Measurements from ENCODE around the gene OOSP3.
"Not testable (repeated sequence)": the region's sequence is repeated elsewhere in the genome, so short reads cannot be mapped to it uniquely, and the experiment has no call there.

Gene OOSP3

GRCh38 chr11:59872076-59872475, 6.5 kb upstream of the OOSP3 start:
- in situ Hi-C loops (cut with MboI; ENCODE audit: low sequenced_read_pairs) = no loop called here

GRCh38 chr11:59875856-59876519, 2.6 kb upstream of the OOSP3 start:
- in situ Hi-C loops (cut with MboI; ENCODE audit: low sequenced_read_pairs) = no loop called here

DNA sequence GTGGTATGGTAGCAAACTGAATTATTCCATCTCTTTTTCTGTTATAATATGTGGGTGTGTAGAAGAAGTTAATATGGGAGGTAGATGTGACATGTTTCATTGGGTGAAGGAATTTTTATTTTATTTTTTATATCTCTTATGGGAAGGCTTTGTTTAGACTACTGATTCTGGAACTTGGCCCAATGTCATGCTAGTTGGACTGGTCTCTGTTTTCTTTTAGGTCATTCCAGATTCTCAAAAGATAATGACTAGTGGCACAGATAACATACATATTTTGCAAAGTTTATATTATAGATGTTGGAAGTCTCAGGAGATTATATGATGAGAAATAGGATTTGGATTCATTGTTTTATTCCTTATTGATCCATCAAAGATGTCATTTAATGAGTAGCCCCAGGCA, 1.3 kb upstream of the OOSP3 start:
- in situ Hi-C loops (cut with MboI; ENCODE audit: low sequenced_read_pairs) = no loop called here

DNA sequence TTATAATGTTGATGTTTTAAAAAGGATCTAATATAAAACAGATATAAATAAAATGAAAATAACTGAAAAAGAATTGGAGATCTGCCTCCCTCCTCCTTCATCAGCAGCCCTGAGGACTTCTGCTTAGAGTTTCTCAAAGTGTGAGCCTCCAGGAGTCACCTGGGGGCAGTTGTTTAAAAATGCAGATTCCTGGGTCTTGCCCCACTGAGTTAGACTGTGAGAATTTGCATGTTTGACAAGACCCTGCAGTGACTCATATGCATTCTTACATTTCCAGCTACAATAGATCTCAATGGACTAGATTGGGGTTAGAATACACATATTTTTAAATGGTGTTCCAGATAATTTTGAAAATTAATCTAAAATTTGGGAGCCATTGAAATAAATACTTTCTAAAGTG, 798 bp upstream of the OOSP3 start:
- in situ Hi-C loops (cut with MboI; ENCODE audit: low sequenced_read_pairs) = no loop called here

GRCh38 chr11:59879567-59879966, 985 bp downstream of the OOSP3 start:
- in situ Hi-C loops (cut with MboI; ENCODE audit: low sequenced_read_pairs) = no loop called here

- in situ Hi-C loops (cut with MboI; ENCODE audit: low sequenced_read_pairs) = no loop called here
Observed at GRCh38 chr11:59883597-59883996, 5.0 kb downstream of the OOSP3 start.

DNA sequence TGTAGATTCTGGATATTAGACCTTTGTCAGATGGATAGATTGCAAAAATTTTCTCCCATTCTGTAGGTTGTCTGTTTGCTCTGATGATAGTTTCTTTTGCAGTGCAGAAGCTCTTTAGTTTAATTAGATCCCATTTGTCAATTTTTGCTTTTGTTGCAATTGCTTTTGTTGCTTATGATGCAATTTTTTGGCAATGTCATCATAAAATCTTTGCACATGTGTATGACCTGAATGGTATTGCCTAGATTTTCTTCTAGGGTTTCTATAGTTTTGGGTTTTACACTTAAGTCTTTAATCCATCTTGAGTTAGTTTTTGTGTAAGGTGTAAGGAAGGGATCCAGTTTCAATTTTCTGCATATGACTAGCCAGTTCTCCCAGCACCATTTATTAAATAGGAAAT, 8.6 kb downstream of the OOSP3 start:
- in situ Hi-C loops (cut with MboI; ENCODE audit: low sequenced_read_pairs) = not testable (repeated sequence)

- in situ Hi-C loops (cut with MboI; ENCODE audit: low sequenced_read_pairs) = no loop called here
Observed at GRCh38 chr11:59891781-59892181, 13.2 kb downstream of the OOSP3 start.

GRCh38 chr11:59894616-59895015, 16.0 kb downstream of the OOSP3 start:
- in situ Hi-C loops (cut with MboI; ENCODE audit: low sequenced_read_pairs) = no loop called here

GRCh38 chr11:59898046-59898445, 19.5 kb downstream of the OOSP3 start:
- in situ Hi-C loops (cut with MboI; ENCODE audit: low sequenced_read_pairs) = no loop called here

- in situ Hi-C loops (cut with MboI; ENCODE audit: low sequenced_read_pairs) = no loop called here
Observed at GRCh38 chr11:59898650-59899049, 20.1 kb downstream of the OOSP3 start.

GRCh38 chr11:59899532-59899931, 20.9 kb downstream of the OOSP3 start:
- in situ Hi-C loops (cut with MboI; ENCODE audit: low sequenced_read_pairs) = no loop called here

GRCh38 chr11:59900366-59901126, 22.0 kb downstream of the OOSP3 start:
- in situ Hi-C loops (cut with MboI; ENCODE audit: low sequenced_read_pairs) = no loop called here

GRCh38 chr11:59901306-59901705, 22.7 kb downstream of the OOSP3 start:
- in situ Hi-C loops (cut with MboI; ENCODE audit: low sequenced_read_pairs) = no loop called here

DNA sequence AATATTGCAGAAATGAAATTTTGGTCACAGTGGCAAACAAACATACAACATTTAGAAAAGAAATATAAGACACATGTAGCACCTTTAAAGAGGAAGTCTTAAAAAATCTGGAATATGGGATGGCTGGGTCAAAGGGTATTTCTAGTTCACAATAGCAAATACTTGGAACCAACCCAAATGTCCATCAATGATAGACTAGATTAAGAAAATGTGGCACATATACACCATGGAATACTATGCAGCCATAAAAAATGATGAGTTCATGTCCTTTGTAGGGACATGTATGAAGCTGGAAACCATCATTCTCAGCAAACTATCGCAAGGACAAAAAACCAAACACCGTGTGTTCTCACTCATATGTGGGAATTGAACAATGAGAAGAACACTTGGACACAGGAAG, 25.0 kb downstream of the OOSP3 start:
- in situ Hi-C loops (cut with MboI; ENCODE audit: low sequenced_read_pairs) = not testable (repeated sequence)

GRCh38 chr11:59918480-59918879, 39.9 kb downstream of the OOSP3 start:
- in situ Hi-C loops (cut with MboI; ENCODE audit: low sequenced_read_pairs) = no loop called here

DNA sequence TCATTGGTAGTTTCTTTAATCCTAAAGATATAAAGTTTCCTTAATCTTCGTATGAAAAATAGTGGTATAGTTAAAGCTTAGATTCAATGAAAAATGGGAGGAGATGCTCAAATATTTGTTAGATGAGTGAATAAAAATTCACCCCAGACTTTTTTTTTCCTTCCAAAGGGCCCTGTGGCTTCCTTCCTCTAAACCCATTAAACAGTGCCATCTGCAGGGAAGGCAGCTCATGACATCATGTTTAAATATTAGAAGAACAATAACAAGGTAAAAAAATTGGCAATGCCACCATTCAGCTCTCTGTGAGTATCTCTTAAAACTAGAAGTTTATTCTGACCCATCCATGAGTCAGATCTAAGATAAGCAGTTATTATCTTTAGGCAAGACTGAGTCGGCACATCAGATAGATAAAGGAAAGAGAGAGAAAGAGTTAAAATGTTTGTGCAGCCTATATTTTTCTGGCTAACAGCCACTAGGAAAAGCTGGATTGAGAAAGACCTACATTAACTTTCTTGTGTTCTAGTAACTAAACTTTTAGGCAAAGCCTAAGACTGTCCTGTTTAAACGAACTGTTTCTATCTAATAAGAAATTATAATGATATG, 40.5 kb downstream of the OOSP3 start:
- in situ Hi-C loops (cut with MboI; ENCODE audit: low sequenced_read_pairs) = no loop called here

DNA sequence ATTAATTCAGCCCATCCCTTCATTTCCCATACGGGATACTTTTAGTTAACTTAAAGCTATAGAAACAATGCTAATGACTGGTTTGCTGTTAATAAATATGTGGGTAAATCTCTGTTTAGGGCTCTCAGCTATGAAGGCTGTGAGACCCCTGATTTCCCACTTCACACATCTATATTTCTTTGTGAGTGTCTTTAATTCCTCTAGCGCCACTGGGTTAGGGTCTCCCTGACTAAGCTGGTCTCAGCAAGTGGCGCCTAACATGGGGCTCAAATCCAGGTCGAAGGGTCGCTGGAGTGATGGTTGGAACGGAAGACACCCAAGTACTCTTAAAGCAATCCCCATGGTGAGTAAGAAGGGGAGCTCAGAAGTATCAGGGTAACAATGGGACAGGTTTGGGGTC, 45.2 kb downstream of the OOSP3 start:
- in situ Hi-C loops (cut with MboI; ENCODE audit: low sequenced_read_pairs) = no loop called here

GRCh38 chr11:59931688-59932087, 53.1 kb downstream of the OOSP3 start:
- in situ Hi-C loops (cut with MboI; ENCODE audit: low sequenced_read_pairs) = no loop called here

DNA sequence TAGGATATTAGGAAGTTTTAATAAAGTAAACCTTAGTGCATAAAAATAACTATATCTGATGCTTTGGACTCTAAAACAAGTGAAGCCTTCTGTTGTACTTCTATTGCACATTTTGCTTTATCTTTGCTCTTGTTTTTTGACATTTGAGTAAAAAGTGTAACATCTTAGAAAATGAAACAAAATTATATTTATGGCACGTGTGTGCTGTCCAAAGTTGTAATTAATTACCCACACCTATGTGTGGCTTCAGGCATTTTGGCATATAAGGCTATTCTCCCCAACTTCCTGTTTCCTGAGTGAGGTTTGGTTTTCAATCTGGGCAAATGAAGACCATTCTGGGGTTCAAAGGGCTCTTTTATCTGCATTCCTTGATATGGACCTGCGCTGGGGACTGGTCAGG, 59.5 kb downstream of the OOSP3 start, which contains the start of gene OOSP1:
OOSP1 (plus strand) TSS at position 301 of the 400 bp plus-strand sequence; CDS start at position 324, 23 bp downstream.
- in situ Hi-C loops (cut with MboI; ENCODE audit: low sequenced_read_pairs) = no loop called here

- in situ Hi-C loops (cut with MboI; ENCODE audit: low sequenced_read_pairs) = no loop called here
Observed at GRCh38 chr11:59938718-59939117, 60.1 kb downstream of the OOSP3 start.

DNA sequence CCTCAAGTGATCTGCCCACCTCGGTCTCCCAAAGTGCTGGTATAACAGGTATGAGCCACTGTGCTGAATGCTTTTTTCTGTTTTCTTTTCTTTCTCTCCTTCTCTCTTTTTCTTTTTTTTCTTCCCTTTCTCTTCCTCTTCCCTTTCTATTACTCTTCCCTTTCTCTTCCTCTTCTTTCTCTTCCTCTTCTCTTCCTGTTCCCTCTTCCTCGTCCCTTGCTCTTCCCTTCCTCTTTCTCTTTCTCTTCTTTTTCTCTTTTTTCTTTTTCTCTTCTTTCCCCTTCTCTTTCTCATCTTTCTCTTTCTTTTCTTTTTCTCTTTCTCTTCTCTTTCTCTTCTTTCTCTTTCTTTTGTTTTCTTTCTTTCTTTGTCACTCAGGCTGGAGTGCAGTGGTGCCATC, 60.9 kb downstream of the OOSP3 start:
- in situ Hi-C loops (cut with MboI; ENCODE audit: low sequenced_read_pairs) = no loop called here

All from HL-60/S4 treated with retinoic acid at 250 ng/mL for 4 days and 3 days (cell line).